Brain microvascular endothelial cell (primary cell): ENCODE data around the gene ATP13A4.
A peak's percentile ranks its signal among the peaks of the same experiment; 100 is the strongest.

ENCODE experiments used
- DNase-seq: peaks from one replicate; pipeline ENCODE4 v3.0.0-alpha.2; 2020
- H3K27ac ChIP-seq: fragments of 250-450 bp; sonication (Bioruptor Pico); 2 replicates; pipeline ENCODE4 v1.5.1; 2020; ENCODE audit warnings: mild to moderate bottlenecking, moderate library complexity
- H3K27me3 ChIP-seq: fragments of 250-450 bp; sonication (Bioruptor Pico); replicated peaks from 2 replicates; pipeline ENCODE4 v1.5.1; 2020; ENCODE audit warnings: mild to moderate bottlenecking
- H3K36me3 ChIP-seq: fragments of 250-450 bp; sonication (Bioruptor Pico); replicated peaks from 2 replicates; pipeline ENCODE4 v1.5.1; 2020; ENCODE audit warnings: mild to moderate bottlenecking
- H3K4me3 ChIP-seq: 2 replicates; pipeline ENCODE4 v1.5.1; 2011; ENCODE audit warnings: low read depth, mild to moderate bottlenecking, control low read depth, low read length, moderate library complexity
- CTCF ChIP-seq: IDR thresholded peaks from 2 replicates; pipeline ENCODE4 v1.5.1; 2011; ENCODE audit warnings: low read depth, mild to moderate bottlenecking, moderate library complexity, low read length, control low read depth, inconsistent platforms; ENCODE audit errors: missing control alignments
- in situ Hi-C: cut with HindIII; loops from 2 replicates; pipeline ENCODE4 v1.10.0; 2017; ENCODE audit warnings: low sequenced_read_pairs, low pct_ligation_motif_present

The ATP13A4 gene

GRCh38 chr3:193474446-193474845 is 80.2 kb downstream of the ATP13A4 start:
- TF ChIP-seq CTCF: no peak
- H3K27me3 ChIP-seq: no peaks in the 10 kb centered on the region
- no peaks in the 10 kb centered on the region for H3K36me3 ChIP-seq
- no peak for DNase-seq
- no peak overlapping the region for H3K27ac ChIP-seq
- no peak overlapping the region for H3K4me3 ChIP-seq
- in situ Hi-C loops: no loop called here

- H3K36me3 ChIP-seq: no peaks in the 10 kb centered on the region
- DNase-seq: no peak
- in situ Hi-C loops: no loop called here
- H3K27ac ChIP-seq: no peak overlapping the region
- no peak overlapping the region for H3K4me3 ChIP-seq
- no peaks in the 10 kb centered on the region for H3K27me3 ChIP-seq
- TF ChIP-seq CTCF: no peak
Observed at GRCh38 chr3:193470710-193471109, 84.0 kb downstream of the ATP13A4 start.

GRCh38 chr3:193465992-193466608 is 88.6 kb downstream of the ATP13A4 start:
- no peak for TF ChIP-seq CTCF
- no peak for DNase-seq
- in situ Hi-C loops: no loop called here
- Histone ChIP-seq H3K27me3 (no peaks in the 10 kb centered on the region), H3K36me3 (no peaks in the 10 kb centered on the region), H3K4me3 (no peak overlapping the region), H3K27ac (no peak overlapping the region)

- TF ChIP-seq CTCF: no peak
- Histone ChIP-seq H3K36me3 (no peaks in the 10 kb centered on the region), H3K27ac (no peak overlapping the region), H3K4me3 (no peak overlapping the region), H3K27me3 (no peaks in the 10 kb centered on the region)
- in situ Hi-C loops: no loop called here
- DNase-seq: no peak
Observed at GRCh38 chr3:193464889-193465288, 89.8 kb downstream of the ATP13A4 start.

DNA sequence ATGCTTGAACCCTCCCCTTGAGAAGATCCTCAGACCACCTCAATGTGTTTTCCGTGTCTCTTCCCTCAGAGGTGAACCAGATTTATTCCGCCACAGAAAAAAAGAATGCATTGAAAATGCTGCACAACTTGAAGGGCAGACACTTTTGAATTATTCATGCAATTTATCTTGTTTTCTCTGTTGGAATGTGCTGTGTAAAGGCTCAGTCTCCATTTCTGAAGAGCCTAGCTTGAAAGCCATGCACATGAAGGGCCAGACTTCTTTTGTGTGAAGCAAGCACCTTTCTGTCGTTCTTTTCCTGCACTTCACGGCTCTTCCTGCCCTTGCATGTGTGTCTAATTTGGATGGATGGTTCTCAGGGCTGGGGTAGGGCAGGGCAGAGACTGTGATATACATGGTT is 97.2 kb downstream of the ATP13A4 start:
- no peaks in the 10 kb centered on the region for H3K27me3 ChIP-seq
- DNase-seq: no peak
- in situ Hi-C loops: no loop called here
- no peak overlapping the region for H3K4me3 ChIP-seq
- no peak overlapping the region for H3K27ac ChIP-seq
- no peak for TF ChIP-seq CTCF
- no peaks in the 10 kb centered on the region for H3K36me3 ChIP-seq

DNA sequence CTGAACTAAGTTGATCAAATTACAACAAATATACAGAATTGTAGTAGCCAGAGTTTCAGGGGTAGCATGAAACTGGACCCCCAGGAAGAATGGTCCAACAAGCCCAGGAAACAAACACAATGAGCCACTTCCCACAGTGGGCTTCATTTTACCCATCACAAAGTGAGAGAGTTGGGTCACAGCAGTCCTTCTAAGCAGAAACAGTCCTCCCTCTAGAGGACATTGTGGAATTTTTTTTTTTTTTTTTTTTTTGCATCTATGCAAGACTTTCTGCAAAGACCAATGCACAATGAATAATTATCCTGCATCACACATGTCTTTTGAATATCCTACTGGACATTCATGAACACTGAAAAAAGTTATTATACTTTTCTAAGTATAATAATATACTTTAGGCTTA is 102.4 kb downstream of the ATP13A4 start:
- peak; percentile 44 for TF ChIP-seq CTCF
- Histone ChIP-seq H3K36me3 (no peaks in the 10 kb centered on the region), H3K27me3 (no peaks in the 10 kb centered on the region), H3K27ac (no peak overlapping the region), H3K4me3 (no peak overlapping the region)
- in situ Hi-C loops: no loop called here
- DNase-seq: no peak
